NCI-H128 (cell line): Measurements from ENCODE around the gene IGSF9.

ENCODE experiments used
- DNase-seq: peaks from one replicate; lab custom pipeline; 2025; ENCODE audit not compliant: unreplicated experiment; lab: John Stamatoyannopoulos, UW

Gene IGSF9

GRCh38 chr1:159946242-159947187, 1.1 kb upstream of the IGSF9 start:
- DNase-seq: no peak

DNA sequence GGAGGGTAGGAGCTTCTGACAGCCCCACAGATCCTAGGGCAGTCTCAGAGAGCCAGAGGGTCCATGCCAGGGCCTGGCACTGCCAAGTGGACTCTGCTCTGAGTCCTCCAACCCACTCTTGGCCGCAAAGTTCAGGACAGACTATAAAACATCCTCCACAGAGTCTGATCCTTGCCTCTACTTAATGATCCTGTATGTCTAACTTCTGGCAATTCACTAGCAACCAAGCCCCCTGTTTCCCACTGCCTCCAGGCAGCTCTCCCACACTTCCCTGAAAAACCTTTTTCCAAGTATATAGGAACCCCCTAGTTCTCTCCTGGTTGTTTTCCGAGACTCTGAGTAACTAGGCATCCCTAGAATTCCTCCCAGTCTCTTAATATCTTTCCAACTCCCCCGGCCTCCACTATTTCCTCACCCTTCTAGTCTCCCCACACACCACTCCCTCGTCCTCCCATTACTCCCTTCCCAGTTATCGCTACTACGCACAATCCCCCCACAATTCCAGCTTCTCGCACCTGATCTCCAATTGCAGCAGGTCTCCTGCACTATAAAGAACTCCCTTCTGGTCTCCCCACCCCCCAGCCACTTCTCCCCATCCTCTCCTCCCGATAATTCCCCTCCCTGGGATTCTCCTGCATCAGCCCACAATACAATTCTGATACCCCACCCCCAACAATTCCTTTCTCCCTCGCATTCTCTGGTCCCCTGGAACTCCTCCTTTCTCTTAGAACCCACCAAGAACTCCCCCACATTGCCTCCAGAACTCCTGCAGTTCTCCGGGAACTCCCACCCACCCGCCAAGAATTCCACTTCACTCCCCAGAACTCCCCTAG, 574 bp downstream of the IGSF9 start:
- DNase-seq: no peak

GRCh38 chr1:159943908-159944622, 1.3 kb downstream of the IGSF9 start:
- peak; percentile 36 for DNase-seq

DNA sequence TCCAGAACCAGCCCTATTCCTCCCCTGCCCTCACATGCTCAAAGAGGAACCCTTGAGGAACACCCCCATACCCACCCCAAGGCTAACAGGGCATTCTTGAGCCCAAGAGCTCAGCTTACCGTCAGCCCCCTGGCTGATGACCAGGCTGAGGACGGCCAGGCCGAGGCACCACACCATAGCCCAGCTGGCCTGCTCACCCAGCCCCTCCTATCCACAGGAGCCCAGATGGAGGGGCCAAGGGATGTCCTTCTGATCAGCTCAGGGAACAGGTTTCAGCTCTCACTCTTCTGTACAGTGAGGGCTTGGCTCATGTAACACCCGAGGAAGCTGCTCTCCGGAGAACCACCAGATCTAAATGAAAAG, 2.2 kb downstream of the IGSF9 start:
- DNase-seq: no peak

DNA sequence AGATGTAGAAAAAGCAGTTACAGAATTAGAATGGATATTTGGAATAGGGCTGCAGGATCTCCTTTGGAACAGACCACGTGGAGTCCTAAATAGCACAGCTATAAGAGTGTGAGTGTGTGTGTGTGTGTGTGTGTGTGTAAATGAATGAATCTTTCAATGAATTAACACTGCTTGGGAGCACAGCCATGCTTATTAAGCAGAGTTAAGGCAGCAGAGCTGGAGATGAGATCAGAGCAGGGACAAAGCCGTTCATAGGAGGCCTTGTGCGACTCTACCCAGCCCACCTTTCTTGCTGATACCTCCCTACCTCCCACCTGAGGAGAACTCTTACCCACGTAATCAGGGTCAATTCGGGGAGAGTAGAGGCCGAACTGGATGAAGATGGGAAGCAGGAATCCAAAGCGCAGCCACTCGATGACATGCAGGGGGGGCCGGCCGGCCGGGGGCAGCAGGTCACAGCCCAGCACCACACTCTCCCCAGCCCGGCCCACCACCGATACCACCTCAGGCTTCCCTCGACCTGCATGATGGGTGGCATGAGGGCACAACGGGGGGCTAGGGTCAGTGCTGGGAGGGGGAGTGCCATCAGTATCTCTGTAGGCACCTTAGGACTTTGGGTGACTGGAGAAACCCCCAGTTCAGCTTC, 2.7 kb downstream of the IGSF9 start:
- no peak for DNase-seq

- DNase-seq: peak; percentile 24
Observed at GRCh38 chr1:159941591-159942560, 3.5 kb downstream of the IGSF9 start.

GRCh38 chr1:159941141-159941540, 4.3 kb downstream of the IGSF9 start:
- DNase-seq: no peak

DNA sequence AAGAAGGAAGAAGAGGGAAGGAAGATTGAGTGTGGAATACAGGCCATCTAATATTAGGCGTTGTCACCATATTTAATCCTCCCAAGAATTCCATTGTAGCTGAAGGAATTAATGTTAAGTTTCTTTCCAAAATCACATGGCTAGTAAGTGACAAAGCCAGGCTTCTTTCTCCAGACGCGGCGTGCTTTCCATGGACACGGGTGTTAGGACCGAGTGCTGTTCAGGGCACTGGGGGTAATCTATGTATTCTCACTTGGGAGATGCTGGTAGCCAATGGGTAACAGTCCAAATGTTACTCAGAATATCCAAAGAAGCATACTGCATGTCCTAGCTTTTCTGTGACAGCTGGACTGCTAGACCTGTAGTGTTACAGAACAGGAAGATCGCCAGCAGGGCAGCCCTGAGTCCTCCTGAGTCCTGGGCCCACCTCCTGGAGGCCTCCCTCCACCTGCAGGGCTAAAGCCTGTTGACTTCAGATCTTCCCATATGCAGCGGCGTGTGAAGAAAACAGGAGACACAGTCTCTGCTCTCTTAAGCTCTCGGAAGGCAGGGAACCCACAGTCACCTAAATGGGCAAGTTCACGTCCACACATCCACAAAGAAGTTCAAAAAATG, 5.3 kb downstream of the IGSF9 start:
- DNase-seq: no peak

DNA sequence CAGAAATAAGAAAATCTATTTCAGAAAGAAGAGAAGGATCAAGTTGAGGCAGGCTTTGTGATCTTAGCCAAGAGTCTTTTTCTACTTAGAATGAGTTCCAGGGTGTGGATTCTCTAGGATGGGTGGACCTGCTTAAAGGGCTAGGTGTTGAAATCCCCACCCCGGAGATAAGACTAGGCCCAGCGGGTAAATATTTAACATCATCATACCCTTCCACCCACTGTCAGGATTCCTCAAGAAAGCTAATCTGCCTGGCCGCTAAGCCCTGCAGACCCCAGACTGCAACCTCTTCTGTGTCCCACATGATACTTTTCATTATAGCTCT, 5.8 kb downstream of the IGSF9 start:
- no peak for DNase-seq

DNA sequence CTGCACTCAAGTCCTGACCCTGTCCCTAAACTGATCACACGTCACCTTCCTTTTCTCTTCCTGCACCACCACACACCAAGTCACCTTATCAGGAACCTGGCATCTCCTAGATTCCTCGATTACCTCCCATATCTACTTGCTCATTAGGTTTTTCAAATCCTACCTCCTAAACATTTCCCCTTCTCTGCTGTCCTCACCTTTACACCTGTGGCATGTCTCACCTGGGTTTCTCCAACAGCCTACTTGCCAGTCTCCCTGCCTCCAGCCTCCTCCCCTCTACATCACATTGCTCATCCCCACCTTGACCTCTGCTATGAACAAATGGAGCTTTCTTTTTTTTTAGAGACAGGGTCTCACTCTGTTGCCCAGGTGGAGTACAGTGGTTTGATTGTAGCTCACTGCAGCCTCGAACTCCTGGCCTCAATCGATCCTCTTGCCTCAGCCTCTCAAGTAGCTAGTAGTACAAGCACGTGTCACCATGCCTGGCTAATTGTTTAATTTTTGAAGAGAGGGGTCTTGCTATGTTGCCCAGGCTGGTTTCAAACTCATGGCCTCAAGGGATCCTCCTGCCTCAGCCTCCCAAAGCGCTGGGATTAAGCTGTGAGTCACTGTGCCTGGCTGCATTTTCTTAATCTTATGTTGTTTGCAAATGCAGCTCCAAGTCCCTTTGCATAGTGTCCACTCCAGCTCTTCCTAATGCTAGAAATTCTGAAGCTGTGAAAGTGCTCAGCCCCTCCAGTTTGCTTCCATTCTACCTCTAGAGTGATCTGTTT, 6.3 kb downstream of the IGSF9 start:
- no peak for DNase-seq

GRCh38 chr1:159938211-159938852, 7.1 kb downstream of the IGSF9 start:
- DNase-seq: no peak

DNA sequence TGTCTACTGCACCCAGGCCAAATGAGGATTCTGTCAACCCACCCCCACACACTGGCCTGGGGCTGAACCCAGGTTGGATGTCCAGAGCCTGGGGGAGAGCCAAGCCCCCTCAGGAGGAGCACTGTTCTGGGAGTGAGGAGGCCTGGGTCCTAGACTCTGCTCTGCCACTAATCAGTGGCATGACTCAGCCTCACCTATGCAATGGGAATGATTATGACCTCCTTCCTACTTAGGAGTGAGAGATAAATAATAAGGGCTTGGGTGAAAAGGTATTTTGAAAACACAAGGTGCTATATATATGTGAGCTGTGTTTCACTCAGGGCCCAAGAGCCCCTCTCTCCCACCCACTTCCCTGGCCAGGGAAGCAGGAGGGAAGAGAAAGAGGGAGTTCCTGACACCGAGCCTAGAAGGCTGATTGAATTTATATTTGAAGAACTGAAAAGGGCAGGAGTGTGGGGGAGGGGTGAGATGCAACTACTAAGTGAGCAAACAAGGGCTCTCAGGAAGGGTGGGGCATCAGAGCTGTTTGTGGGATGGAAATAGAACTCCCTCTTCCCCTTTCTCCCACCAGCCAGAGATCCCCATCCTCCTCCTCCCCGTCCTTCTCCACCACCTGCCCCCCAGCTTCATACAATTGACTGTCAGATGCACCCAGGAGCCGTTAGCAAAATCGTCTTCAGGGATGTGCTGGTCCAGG, 8.2 kb downstream of the IGSF9 start:
- DNase-seq: no peak

DNA sequence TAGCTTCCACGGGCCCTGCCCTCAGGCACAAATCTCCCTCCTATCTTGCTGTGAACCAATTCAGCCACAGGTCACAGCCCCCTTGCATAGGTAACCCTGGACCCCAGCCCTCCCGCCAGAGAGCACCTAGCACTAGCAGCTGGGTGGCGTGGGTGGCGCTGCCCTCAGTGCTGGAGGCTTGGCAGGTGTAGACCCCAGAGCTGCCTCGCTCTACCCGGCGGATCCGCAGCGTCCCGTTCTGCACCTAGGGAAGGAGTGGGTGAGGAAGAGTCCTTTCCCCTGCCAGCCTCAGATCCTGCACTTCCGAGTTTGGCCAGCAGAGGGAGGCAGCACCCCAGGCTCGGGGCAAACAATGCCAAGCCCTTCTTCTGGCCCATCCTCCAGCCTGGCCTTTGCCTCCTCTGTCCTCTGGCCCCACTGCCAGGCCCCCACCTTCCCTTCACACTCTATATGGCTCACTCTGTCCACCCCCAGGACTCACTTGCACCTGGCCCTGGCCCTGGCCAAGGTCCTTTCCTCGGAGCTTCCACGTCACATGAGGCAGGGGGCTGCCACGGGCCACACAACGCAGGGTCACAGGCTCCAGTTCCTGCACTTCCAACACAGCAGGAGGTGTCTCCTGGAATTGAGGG, 9.0 kb downstream of the IGSF9 start:
- DNase-seq: peak; percentile 72

GRCh38 chr1:159935719-159936272, 9.6 kb downstream of the IGSF9 start:
- DNase-seq: no peak

- DNase-seq: no peak
Observed at GRCh38 chr1:159935305-159935704, 10.1 kb downstream of the IGSF9 start.

GRCh38 chr1:159934136-159935039, 11.0 kb downstream of the IGSF9 start:
- DNase-seq: no peak
